ENCODE data around the gene CDC45. TPM values are rescaled to one million over a fixed set of nuclear protein-coding genes. Genes with fewer than 3 reads are reported as not detected.
A peak's percentile ranks its signal among the peaks of the same experiment; 100 is the strongest.

The CDC45 gene
- total and polyA plus RNA-seq, 2 of the 13 experiments (the other 11 are each of a cell fraction or from before 2014, with no cell fraction given) = 14.4 to 36.3 TPM

DNA sequence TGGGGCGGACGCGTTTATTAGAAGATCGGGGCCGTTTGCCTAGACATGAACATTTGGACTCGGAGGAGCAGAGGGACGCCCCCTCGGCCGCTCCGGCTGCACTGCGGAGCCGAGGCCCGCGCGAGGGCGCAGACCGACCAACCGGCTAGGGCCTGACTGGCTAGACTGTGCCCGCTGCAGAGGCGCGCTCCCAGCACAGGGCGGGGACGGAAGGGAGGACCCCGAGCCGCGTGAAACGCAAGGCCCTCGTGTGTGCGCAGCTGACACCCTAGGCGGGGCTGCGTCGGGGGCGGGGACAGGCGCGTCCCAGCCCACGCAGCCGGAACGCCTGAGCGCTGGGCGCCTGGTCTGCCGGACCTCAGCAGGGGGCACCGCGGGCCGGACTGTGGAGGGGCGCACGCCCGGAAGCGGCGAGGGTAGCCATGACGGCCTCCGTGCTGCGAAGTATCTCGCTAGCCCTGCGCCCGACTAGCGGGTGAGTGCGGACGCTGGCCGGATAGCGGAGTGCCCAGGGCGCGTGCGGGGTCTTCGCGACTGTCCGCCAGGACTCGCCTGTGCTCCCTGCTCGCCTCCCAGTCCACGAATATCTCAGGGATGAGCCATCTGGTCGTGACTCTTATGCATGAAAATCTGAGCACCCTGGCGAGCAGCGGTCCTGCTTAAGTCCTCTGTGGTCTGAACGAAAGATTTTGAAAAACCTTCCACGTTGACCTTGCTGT, 47.4 kb upstream of the CDC45 start, which contains the start of gene MRPL40 (continued):
- TF ChIP-seq, protein P1, sequence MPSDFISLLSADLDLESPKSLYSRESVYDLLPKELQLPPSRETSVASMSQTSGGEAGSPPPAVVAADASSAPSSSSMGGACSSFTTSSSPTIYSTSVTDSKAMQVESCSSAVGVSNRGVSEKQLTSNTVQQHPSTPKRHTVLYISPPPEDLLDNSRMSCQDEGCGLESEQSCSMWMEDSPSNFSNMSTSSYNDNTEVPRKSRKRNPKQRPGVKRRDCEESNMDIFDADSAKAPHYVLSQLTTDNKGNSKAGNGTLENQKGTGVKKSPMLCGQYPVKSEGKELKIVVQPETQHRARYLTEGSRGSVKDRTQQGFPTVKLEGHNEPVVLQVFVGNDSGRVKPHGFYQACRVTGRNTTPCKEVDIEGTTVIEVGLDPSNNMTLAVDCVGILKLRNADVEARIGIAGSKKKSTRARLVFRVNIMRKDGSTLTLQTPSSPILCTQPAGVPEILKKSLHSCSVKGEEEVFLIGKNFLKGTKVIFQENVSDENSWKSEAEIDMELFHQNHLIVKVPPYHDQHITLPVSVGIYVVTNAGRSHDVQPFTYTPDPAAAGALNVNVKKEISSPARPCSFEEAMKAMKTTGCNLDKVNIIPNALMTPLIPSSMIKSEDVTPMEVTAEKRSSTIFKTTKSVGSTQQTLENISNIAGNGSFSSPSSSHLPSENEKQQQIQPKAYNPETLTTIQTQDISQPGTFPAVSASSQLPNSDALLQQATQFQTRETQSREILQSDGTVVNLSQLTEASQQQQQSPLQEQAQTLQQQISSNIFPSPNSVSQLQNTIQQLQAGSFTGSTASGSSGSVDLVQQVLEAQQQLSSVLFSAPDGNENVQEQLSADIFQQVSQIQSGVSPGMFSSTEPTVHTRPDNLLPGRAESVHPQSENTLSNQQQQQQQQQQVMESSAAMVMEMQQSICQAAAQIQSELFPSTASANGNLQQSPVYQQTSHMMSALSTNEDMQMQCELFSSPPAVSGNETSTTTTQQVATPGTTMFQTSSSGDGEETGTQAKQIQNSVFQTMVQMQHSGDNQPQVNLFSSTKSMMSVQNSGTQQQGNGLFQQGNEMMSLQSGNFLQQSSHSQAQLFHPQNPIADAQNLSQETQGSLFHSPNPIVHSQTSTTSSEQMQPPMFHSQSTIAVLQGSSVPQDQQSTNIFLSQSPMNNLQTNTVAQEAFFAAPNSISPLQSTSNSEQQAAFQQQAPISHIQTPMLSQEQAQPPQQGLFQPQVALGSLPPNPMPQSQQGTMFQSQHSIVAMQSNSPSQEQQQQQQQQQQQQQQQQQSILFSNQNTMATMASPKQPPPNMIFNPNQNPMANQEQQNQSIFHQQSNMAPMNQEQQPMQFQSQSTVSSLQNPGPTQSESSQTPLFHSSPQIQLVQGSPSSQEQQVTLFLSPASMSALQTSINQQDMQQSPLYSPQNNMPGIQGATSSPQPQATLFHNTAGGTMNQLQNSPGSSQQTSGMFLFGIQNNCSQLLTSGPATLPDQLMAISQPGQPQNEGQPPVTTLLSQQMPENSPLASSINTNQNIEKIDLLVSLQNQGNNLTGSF (CRISPR knock-in tag; IDR thresholded peaks at IDR 0.05) = no peak; the same call in 1 of the 2 replicates
- TF ChIP-seq HDAC6 (IDR thresholded peaks at IDR 0.05; ENCODE audit: low read depth, low read length) = no peak
- TF ChIP-seq ZNF75D (CRISPR knock-in tag; IDR thresholded peaks at IDR 0.05; ENCODE audit: borderline replicate concordance) = no peak
- TF ChIP-seq, protein P2, sequence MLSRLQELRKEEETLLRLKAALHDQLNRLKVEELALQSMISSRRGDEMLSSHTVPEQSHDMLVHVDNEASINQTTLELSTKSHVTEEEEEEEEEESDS (CRISPR knock-in tag; IDR thresholded peaks at IDR 0.05; ENCODE audit: borderline replicate concordance) = peak; percentile 90; the same call in 1 of the 2 replicates
- peak; percentile 89 for TF ChIP-seq ZSCAN9 (CRISPR knock-in tag; IDR thresholded peaks at IDR 0.05; ENCODE audit: borderline replicate concordance)
- TF ChIP-seq ZNF362 (CRISPR knock-in tag; IDR thresholded peaks at IDR 0.05; ENCODE audit: borderline replicate concordance) = peak; percentile 79
- TF ChIP-seq ZFP41 (CRISPR knock-in tag; IDR thresholded peaks at IDR 0.05; ENCODE audit: borderline replicate concordance) = no peak
- peak; percentile 89 for TF ChIP-seq ZBTB38 (CRISPR knock-in tag; IDR thresholded peaks at IDR 0.05)
- TF ChIP-seq KAT7 (CRISPR knock-in tag; IDR thresholded peaks at IDR 0.05; ENCODE audit: borderline replicate concordance) = peak; percentile 96
- no peak for TF ChIP-seq RBAK (CRISPR knock-in tag; IDR thresholded peaks at IDR 0.05)
- TF ChIP-seq SOX6 (IDR thresholded peaks at IDR 0.05) = no peak
- TF ChIP-seq SOX6 (CRISPR knock-in tag; IDR thresholded peaks at IDR 0.05) = peak; percentile 88
- no peak; the same call in none of the 2 replicates for TF ChIP-seq ONECUT2 (CRISPR knock-in tag; IDR thresholded peaks at IDR 0.05)
- TF ChIP-seq, protein P3, sequence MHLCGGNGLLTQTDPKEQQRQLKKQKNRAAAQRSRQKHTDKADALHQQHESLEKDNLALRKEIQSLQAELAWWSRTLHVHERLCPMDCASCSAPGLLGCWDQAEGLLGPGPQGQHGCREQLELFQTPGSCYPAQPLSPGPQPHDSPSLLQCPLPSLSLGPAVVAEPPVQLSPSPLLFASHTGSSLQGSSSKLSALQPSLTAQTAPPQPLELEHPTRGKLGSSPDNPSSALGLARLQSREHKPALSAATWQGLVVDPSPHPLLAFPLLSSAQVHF (CRISPR knock-in tag; IDR thresholded peaks at IDR 0.05) = no peak; the same call in 1 of the 2 replicates
- TF ChIP-seq GATA4 (IDR thresholded peaks at IDR 0.05; ENCODE audit: borderline replicate concordance, low read depth) = peak; percentile 42; the same call in 1 of the 2 replicates
- no peak for TF ChIP-seq HOMEZ (CRISPR knock-in tag; IDR thresholded peaks at IDR 0.05; ENCODE audit: low read depth)
- TF ChIP-seq ZSCAN20 (CRISPR knock-in tag; IDR thresholded peaks at IDR 0.05; ENCODE audit: borderline replicate concordance) = no peak
- TF ChIP-seq HHEX (CRISPR knock-in tag; IDR thresholded peaks at IDR 0.05) = no peak
- peak; percentile 99 for TF ChIP-seq POGK (CRISPR knock-in tag; conservative IDR thresholded peaks at IDR 0.05)

Data from HepG2 (cell line).